ENCODE results near the gene MRGPRG. TPM values are rescaled to one million over a fixed set of nuclear protein-coding genes. Genes with fewer than 3 reads are reported as not detected.

MRGPRG gene
- total RNA-seq, 2 experiments from 2014 or later, result not detected

GRCh38 chr11:3192511-3193372, 25.9 kb downstream of the MRGPRG start:
- Histone ChIP-seq H4K20me1 (ENCODE audit: insufficient read depth, low read length) (no peaks in the 10 kb centered on the region), H3K27ac (ENCODE audit: low read depth, low read length, poor library complexity, severe bottlenecking) (no peak overlapping the region), H3K9me3 (ENCODE audit: low read length) (no peaks in the 10 kb centered on the region), H3K9me2 (ENCODE audit: insufficient read depth, low read length) (no peaks in the 10 kb centered on the region), H3K36me3 (ENCODE audit: insufficient read depth, low read length) (no peaks in the 10 kb centered on the region), H3K4me3 (ENCODE audit: low read depth, low read length, poor library complexity, severe bottlenecking) (no peak overlapping the region), H2AFZ (ENCODE audit: low read length) (no peak overlapping the region), H3K4me2 (ENCODE audit: low read length) (no peak overlapping the region), H3K4me1 (ENCODE audit: insufficient read depth, low read length, poor library complexity, severe bottlenecking) (no peaks in the 10 kb centered on the region), H3K79me2 (ENCODE audit: insufficient read depth, low read depth, low read length) (no peaks in the 10 kb centered on the region)
- intact Hi-C loops (cut with micrococcal nuclease; ENCODE audit: unreplicated experiment), result no loop called here
- TF ChIP-seq CTCF (conservative IDR thresholded peaks at IDR 0.05; ENCODE audit: low read length), result no peak
- TF ChIP-seq EZH2phosphoT487 (IDR thresholded peaks at IDR 0.05; ENCODE audit: borderline replicate concordance, low read depth, low read length), result no peak
- CTCF ChIA-PET (ENCODE audit: unreplicated experiment), result no interaction called here
- no TSS peak for BruUV-seq (replicated peaks)
- DNase-seq (ENCODE audit: low spot score), result no peak
- POLR2A ChIA-PET, result interaction anchor here (0.6 kb wide), 1 partner anchor 43 kb away, joined by 5 read pairs; no protein-coding TSS in a partner anchor

GRCh38 chr11:3191586-3192324, 26.9 kb downstream of the MRGPRG start:
- H3K4me2 ChIP-seq (ENCODE audit: low read length), result no peak overlapping the region
- no peaks in the 10 kb centered on the region for H3K9me3 ChIP-seq (ENCODE audit: low read length)
- no peak overlapping the region for H3K4me3 ChIP-seq (ENCODE audit: low read depth, low read length, poor library complexity, severe bottlenecking)
- H3K79me2 ChIP-seq (ENCODE audit: insufficient read depth, low read depth, low read length), result no peaks in the 10 kb centered on the region
- intact Hi-C loops (cut with micrococcal nuclease; ENCODE audit: unreplicated experiment), result no loop called here
- CTCF ChIA-PET (ENCODE audit: unreplicated experiment), result no interaction called here
- H3K36me3 ChIP-seq (ENCODE audit: insufficient read depth, low read length), result no peaks in the 10 kb centered on the region
- H3K27ac ChIP-seq (ENCODE audit: low read depth, low read length, poor library complexity, severe bottlenecking), result no peak overlapping the region
- no peaks in the 10 kb centered on the region for H4K20me1 ChIP-seq (ENCODE audit: insufficient read depth, low read length)
- no peak for DNase-seq (ENCODE audit: low spot score)
- no peak overlapping the region for H2AFZ ChIP-seq (ENCODE audit: low read length)
- POLR2A ChIA-PET, result no interaction called here
- no TSS peak for BruUV-seq (replicated peaks)
- TF ChIP-seq CTCF (conservative IDR thresholded peaks at IDR 0.05; ENCODE audit: low read length) (no peak), EZH2phosphoT487 (IDR thresholded peaks at IDR 0.05; ENCODE audit: borderline replicate concordance, low read depth, low read length) (no peak)
- no peaks in the 10 kb centered on the region for H3K4me1 ChIP-seq (ENCODE audit: insufficient read depth, low read length, poor library complexity, severe bottlenecking)
- H3K9me2 ChIP-seq (ENCODE audit: insufficient read depth, low read length), result no peaks in the 10 kb centered on the region

GRCh38 chr11:3190600-3190999, 28.0 kb downstream of the MRGPRG start:
- no peak overlapping the region for H3K4me3 ChIP-seq (ENCODE audit: low read depth, low read length, poor library complexity, severe bottlenecking)
- no TSS peak for BruUV-seq (replicated peaks)
- CTCF ChIA-PET (ENCODE audit: unreplicated experiment), result no interaction called here
- no peaks in the 10 kb centered on the region for H3K9me3 ChIP-seq (ENCODE audit: low read length)
- intact Hi-C loops (cut with micrococcal nuclease; ENCODE audit: unreplicated experiment), result no loop called here
- TF ChIP-seq EZH2phosphoT487 (IDR thresholded peaks at IDR 0.05; ENCODE audit: borderline replicate concordance, low read depth, low read length) (no peak), CTCF (conservative IDR thresholded peaks at IDR 0.05; ENCODE audit: low read length) (no peak)
- no peaks in the 10 kb centered on the region for H4K20me1 ChIP-seq (ENCODE audit: insufficient read depth, low read length)
- DNase-seq (ENCODE audit: low spot score), result no peak
- no peaks in the 10 kb centered on the region for H3K36me3 ChIP-seq (ENCODE audit: insufficient read depth, low read length)
- no peak overlapping the region for H2AFZ ChIP-seq (ENCODE audit: low read length)
- POLR2A ChIA-PET, result no interaction called here
- H3K4me1 ChIP-seq (ENCODE audit: insufficient read depth, low read length, poor library complexity, severe bottlenecking), result no peaks in the 10 kb centered on the region
- no peak overlapping the region for H3K4me2 ChIP-seq (ENCODE audit: low read length)
- H3K27ac ChIP-seq (ENCODE audit: low read depth, low read length, poor library complexity, severe bottlenecking), result no peak overlapping the region
- H3K79me2 ChIP-seq (ENCODE audit: insufficient read depth, low read depth, low read length), result no peaks in the 10 kb centered on the region
- no peaks in the 10 kb centered on the region for H3K9me2 ChIP-seq (ENCODE audit: insufficient read depth, low read length)
